ENCODE results near the gene POU2AF3.
"Not testable (repeated sequence)": the region's sequence is repeated elsewhere in the genome, so short reads cannot be mapped to it uniquely, and the experiment has no call there.

POU2AF3 gene

GRCh38 chr11:111283945-111284481 is 14.3 kb upstream of the POU2AF3 start:
- DNase-seq (ENCODE audit: extremely low spot score) = no peak
- ChIA-PET POLR2A (no interaction called here), CTCF (interaction anchor here (0.6 to 15.6 kb wide), 14 partner anchors 9 to 171 kb away, joined by 3 to 386 read pairs (median 4); no protein-coding TSS in a partner anchor)
- no peak for TF ChIP-seq CTCF (IDR thresholded peaks at IDR 0.05; ENCODE audit: control extremely low read depth, extremely low read depth, low read depth, missing control alignments)

GRCh38 chr11:111285189-111286091 is 12.9 kb upstream of the POU2AF3 start:
- DNase-seq (ENCODE audit: extremely low spot score) = no peak
- CTCF ChIA-PET = interaction anchor here (1.3 to 15.6 kb wide), 7 partner anchors 11 to 170 kb away, joined by 3 to 386 read pairs (median 6); no protein-coding TSS in a partner anchor
- POLR2A ChIA-PET = no interaction called here
- no peak for TF ChIP-seq CTCF (IDR thresholded peaks at IDR 0.05; ENCODE audit: control extremely low read depth, extremely low read depth, low read depth, missing control alignments)

GRCh38 chr11:111291764-111292163 is 6.6 kb upstream of the POU2AF3 start:
- no peak for TF ChIP-seq CTCF (IDR thresholded peaks at IDR 0.05; ENCODE audit: control extremely low read depth, extremely low read depth, low read depth, missing control alignments)
- CTCF ChIA-PET = interaction anchor here (0.7 to 2.1 kb wide), 3 partner anchors 9 to 155 kb away, joined by 3 to 10 read pairs (median 5); no protein-coding TSS in a partner anchor
- DNase-seq (ENCODE audit: extremely low spot score) = no peak
- POLR2A ChIA-PET = no interaction called here

- POLR2A ChIA-PET; DNase-seq (ENCODE audit: extremely low spot score): not testable (repeated sequence)
- CTCF ChIA-PET = interaction anchor here (0.7 kb wide), 1 partner anchor 130 kb away, joined by 3 read pairs; no protein-coding TSS in a partner anchor
Observed at GRCh38 chr11:111292408-111292807, 5.9 kb upstream of the POU2AF3 start.

- CTCF ChIA-PET = interaction anchor here (1.1 to 5.2 kb wide), 6 partner anchors 12 to 150 kb away, joined by 3 to 39 read pairs (median 6); no protein-coding TSS in a partner anchor
Observed at GRCh38 chr11:111296196-111296595, 2.1 kb upstream of the POU2AF3 start.

GRCh38 chr11:111297696-111298095 is 650 bp upstream of the POU2AF3 start:
- CTCF ChIA-PET = interaction anchor here (1.2 to 5.2 kb wide), 6 partner anchors 11 to 150 kb away, joined by 4 to 39 read pairs (median 10); no protein-coding TSS in a partner anchor

More at GRCh38 chr11:111296196-111296595, 2.1 kb upstream of the POU2AF3 start:
- no peak for TF ChIP-seq CTCF (IDR thresholded peaks at IDR 0.05; ENCODE audit: control extremely low read depth, extremely low read depth, low read depth, missing control alignments)
- POLR2A ChIA-PET = no interaction called here
- no peak for DNase-seq (ENCODE audit: extremely low spot score)

More at GRCh38 chr11:111297696-111298095, 650 bp upstream of the POU2AF3 start:
- POLR2A ChIA-PET = no interaction called here
- no peak for DNase-seq (ENCODE audit: extremely low spot score)
- no peak for TF ChIP-seq CTCF (IDR thresholded peaks at IDR 0.05; ENCODE audit: control extremely low read depth, extremely low read depth, low read depth, missing control alignments)
